HUES64 (cell line): ENCODE data around the gene HBS1L.

Experiments used
- H3K27ac ChIP-seq: 2 replicates; pipeline ENCODE4 v1.7.0; 2013; ENCODE audit warnings: low read depth, low read length, inconsistent platforms
- H3K27me3 ChIP-seq: 2 replicates; pipeline ENCODE4 v1.6.1; 2013; ENCODE audit warnings: mild to moderate bottlenecking, low read length; ENCODE audit not compliant: insufficient read depth
- H3K36me3 ChIP-seq: 2 replicates; pipeline ENCODE4 v1.6.1; 2013; ENCODE audit warnings: mild to moderate bottlenecking, low read length; ENCODE audit not compliant: insufficient read depth
- H3K4me1 ChIP-seq: 2 replicates; pipeline ENCODE4 v1.6.1; 2013; ENCODE audit warnings: mild to moderate bottlenecking, low read length, moderate library complexity; ENCODE audit not compliant: insufficient read depth
- H3K4me3 ChIP-seq: 2 replicates; pipeline ENCODE4 v1.5.1; 2013; ENCODE audit warnings: mild to moderate bottlenecking, low read length, moderate library complexity
- H3K9ac ChIP-seq: 2 replicates; pipeline ENCODE4 v1.6.1; 2013; ENCODE audit warnings: mild to moderate bottlenecking, low read depth, low read length
- H3K9me3 ChIP-seq: 2 replicates; pipeline ENCODE4 v1.6.1; 2013; ENCODE audit warnings: low read depth, low read length; ENCODE audit not compliant: insufficient read depth
- WGBS: fragments of 150-250, 120-280 bp; methylation state at CpG from one replicate; pipeline ENCODE4 v1.1.7; 2013; ENCODE audit warnings: missing lambda C conversion rate; 5-methylcytosine and 5-hydroxymethylcytosine counted together

Gene HBS1L

GRCh38 chr6:135013211-135013610 lies 41.4 kb downstream of the HBS1L start:
- H3K27ac ChIP-seq: no peak overlapping the region
- H3K4me1 ChIP-seq: no peaks in the 10 kb centered on the region; the same call in 1 of the 2 replicates
- H3K4me3 ChIP-seq: no peak overlapping the region
- WGBS: 98% methylated on average over 2 of the region's 3 CpGs
- no peaks in the 10 kb centered on the region; the same call in 1 of the 2 replicates for H3K36me3 ChIP-seq
- H3K9me3 ChIP-seq: no peaks in the 10 kb centered on the region
- no peak overlapping the region for H3K9ac ChIP-seq
- H3K27me3 ChIP-seq: no peaks in the 10 kb centered on the region

DNA sequence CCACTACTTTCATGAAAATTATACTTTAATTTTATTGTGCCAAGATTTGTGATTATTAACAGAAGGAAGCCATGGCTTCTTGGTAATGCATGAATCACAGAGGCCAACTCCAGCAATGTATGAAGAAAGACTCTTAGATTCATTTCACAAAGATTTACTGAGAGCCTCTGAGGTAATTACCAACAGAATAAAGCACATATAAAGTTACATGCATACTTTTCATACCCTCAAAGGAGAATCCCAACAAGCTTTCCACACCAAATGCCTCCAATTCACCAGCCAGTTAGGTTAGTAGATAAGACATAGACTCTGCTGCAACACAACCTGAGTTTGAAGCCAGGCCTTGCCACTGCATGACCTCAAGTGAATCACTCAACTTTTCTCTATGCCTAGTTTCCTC lies 41.9 kb downstream of the HBS1L start:
- Histone ChIP-seq H3K4me3 (no peak overlapping the region), H3K9me3 (no peaks in the 10 kb centered on the region), H3K9ac (no peak overlapping the region), H3K4me1 (no peaks in the 10 kb centered on the region; the same call in 1 of the 2 replicates), H3K36me3 (no peaks in the 10 kb centered on the region; the same call in 1 of the 2 replicates), H3K27ac (no peak overlapping the region), H3K27me3 (no peaks in the 10 kb centered on the region)

GRCh38 chr6:135012349-135012748 lies 42.3 kb downstream of the HBS1L start:
- H3K4me3 ChIP-seq: no peak overlapping the region
- no peaks in the 10 kb centered on the region; the same call in 1 of the 2 replicates for H3K4me1 ChIP-seq
- 95% methylated on average over 2 of the region's 2 CpGs for WGBS
- no peak overlapping the region for H3K27ac ChIP-seq
- no peaks in the 10 kb centered on the region; the same call in 1 of the 2 replicates for H3K36me3 ChIP-seq
- H3K9ac ChIP-seq: no peak overlapping the region
- no peaks in the 10 kb centered on the region for H3K27me3 ChIP-seq
- no peaks in the 10 kb centered on the region for H3K9me3 ChIP-seq

DNA sequence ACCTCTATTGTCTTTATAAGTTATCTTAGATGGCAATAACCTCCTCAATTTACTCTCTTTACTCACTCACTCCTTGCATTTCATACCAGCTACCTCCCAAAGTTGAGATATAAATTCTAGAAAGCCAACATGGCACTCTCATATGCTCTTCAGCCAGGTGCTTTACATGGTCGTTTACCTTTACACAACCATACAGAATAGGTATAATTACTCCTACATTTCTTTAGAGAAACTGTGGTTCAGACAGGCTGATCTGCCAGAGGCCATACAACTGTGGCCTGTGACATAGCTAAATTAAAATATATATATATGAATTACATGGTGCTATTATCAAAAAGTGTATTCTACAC lies 45.7 kb downstream of the HBS1L start:
- Histone ChIP-seq H3K4me3 (no peak overlapping the region), H3K36me3 (no peaks in the 10 kb centered on the region; the same call in 1 of the 2 replicates), H3K27me3 (no peaks in the 10 kb centered on the region), H3K4me1 (no peaks in the 10 kb centered on the region), H3K27ac (no peak overlapping the region), H3K9ac (no peak overlapping the region), H3K9me3 (no peaks in the 10 kb centered on the region)
- 92% methylated on average over 1 of the region's 1 CpG for WGBS

DNA sequence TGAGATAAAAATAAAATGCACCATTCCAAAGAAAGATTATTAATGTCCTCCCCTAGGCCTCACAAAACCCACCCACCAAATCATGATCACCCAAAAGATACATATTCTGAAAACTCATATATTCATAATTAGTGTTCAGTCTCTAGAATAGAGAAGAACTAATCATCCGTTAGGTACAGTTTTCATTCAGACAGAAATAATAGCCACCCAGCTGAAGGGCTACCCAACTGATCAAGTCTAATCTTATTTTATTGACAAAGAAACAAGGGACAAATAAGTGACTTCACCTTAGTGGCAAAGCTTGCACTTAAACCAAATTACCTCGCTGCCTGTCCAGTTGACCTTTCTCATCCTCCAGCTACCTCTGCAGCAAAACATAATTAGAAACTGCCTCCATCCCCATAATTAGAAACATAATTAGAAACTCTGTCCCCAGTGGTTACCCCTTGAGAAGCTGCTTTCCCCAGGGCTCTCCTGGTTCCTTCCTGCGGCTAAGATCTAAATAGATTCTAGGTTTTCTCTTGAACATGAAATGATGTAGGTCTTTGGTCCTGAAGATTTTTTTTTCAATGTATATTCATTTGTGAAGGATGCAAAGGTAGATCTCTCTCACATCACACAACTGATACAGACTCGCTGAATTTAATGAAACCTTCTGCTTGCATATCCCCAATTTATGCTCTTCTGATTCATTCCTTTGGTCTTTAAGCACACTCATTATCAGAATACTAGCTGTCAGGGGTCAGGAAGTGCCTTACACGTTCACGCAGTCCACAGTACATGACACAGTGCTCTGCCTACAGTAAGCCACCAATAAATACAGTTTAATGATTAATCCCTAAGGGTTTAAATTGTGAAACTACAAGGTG lies 46.3 kb downstream of the HBS1L start:
- Histone ChIP-seq H3K4me3 (no peak overlapping the region), H3K9ac (no peak overlapping the region)
- WGBS: 97% methylated on average over 6 of the region's 6 CpGs

DNA sequence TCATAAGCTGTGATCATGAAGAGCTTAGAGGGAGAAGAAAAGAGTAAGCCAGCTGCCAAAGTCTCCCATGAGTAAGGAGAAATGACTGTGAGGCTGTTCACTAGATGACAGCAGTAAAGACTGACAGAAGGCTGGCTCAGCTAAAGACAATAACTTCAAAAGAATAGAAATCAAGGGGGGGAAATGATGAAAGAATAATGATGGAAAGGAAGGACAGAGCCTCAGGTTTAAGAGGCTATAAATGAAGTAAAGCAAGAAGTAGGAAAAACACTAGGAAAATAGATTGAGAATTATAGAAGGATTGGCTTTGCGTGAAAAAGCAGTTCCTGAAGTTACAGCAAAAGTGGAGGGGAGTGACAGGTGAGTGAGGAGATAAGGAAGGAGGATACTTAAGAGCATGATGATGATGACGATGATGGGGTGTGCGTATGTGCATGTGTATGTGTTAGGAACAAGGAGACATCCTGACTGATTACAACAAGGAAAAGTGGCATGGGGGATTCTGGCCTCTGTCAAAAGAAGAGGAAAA lies 48.2 kb downstream of the HBS1L start:
- Histone ChIP-seq H3K36me3 (peaks cover 2% of the 10 kb centered on the region), H3K27me3 (no peaks in the 10 kb centered on the region), H3K27ac (no peak overlapping the region), H3K4me3 (no peak overlapping the region), H3K9me3 (no peaks in the 10 kb centered on the region), H3K4me1 (no peaks in the 10 kb centered on the region), H3K9ac (no peak overlapping the region)
- 93% methylated on average over 3 of the region's 3 CpGs for WGBS

More for the DNA sequence above, 46.3 kb downstream of the HBS1L start:
- Histone ChIP-seq H3K27me3 (no peaks in the 10 kb centered on the region), H3K9me3 (no peaks in the 10 kb centered on the region), H3K27ac (no peak overlapping the region), H3K4me1 (no peaks in the 10 kb centered on the region), H3K36me3 (no peaks in the 10 kb centered on the region; the same call in 1 of the 2 replicates)

DNA sequence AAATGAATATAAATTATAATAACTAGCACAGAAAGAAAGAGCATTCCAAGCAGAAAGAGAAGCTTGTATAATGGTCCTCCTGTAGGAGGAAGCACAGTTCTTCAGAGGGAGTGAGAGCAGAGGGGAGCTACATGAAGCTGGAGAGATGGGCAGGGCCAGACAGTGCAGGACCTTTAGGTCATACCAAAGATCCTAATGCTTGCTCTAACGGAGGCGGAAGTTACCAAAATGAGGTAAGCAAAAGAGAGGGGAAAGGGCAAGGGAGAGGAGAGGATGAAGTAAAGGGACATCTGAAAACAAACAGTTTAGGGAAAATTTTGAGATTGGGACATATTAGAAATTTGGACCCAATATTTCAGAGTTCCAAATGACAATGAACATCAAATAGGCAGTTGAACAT lies 50.2 kb downstream of the HBS1L start:
- H3K4me1 ChIP-seq: 0 out of 2 replicates have a peak, but pooled peaks cover 5% of the 10 kb centered on the region
- 93% methylated on average over 2 of the region's 2 CpGs for WGBS
- H3K27ac ChIP-seq: no peak overlapping the region
- no peak overlapping the region for H3K4me3 ChIP-seq
- no peaks in the 10 kb centered on the region for H3K27me3 ChIP-seq
- H3K9me3 ChIP-seq: no peaks in the 10 kb centered on the region
- H3K36me3 ChIP-seq: peaks cover 6% of the 10 kb centered on the region
- no peak overlapping the region; the same call in 1 of the 2 replicates for H3K9ac ChIP-seq

DNA sequence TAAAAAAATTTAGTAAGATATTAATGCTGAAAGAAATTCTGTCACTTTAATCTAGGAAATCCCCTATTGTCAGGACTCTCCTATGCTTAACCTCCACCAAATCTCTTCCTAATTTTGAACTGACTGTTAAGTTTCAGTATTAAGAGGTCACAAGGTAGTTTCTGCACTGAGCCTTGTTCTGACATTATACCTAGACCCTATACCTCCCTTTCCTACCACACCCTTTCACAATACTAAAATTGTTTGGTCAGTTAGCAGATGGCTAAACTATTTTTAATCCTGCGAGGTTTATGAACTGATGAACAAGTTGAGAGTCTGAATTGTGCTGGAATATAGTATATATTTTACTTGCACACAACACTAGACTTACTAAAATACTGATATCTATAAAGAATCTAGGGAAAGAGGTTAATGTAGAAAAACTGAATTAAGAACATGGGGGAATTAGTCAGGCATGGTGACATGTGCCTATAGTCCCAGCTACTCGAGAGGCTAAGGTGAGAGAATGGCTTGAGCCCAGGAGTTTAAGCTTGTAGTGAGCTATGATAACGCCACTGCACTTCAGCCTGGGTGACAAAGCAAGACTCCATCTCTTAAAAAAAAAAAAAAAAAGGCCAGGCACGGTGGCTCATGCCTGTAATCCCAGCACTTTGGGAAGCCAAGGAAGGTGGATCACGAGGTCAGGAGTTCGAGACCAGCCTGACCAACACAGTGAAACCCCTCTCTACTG lies 51.5 kb downstream of the HBS1L start:
- H3K9ac ChIP-seq: no peak overlapping the region
- H3K36me3 ChIP-seq: peaks cover 6% of the 10 kb centered on the region
- no peaks in the 10 kb centered on the region for H3K9me3 ChIP-seq
- H3K4me1 ChIP-seq: 0 out of 2 replicates have a peak, but pooled peaks cover 5% of the 10 kb centered on the region
- WGBS: 90% methylated on average over 5 of the region's 6 CpGs
- no peak overlapping the region for H3K4me3 ChIP-seq
- H3K27me3 ChIP-seq: no peaks in the 10 kb centered on the region
- H3K27ac ChIP-seq: no peak overlapping the region

DNA sequence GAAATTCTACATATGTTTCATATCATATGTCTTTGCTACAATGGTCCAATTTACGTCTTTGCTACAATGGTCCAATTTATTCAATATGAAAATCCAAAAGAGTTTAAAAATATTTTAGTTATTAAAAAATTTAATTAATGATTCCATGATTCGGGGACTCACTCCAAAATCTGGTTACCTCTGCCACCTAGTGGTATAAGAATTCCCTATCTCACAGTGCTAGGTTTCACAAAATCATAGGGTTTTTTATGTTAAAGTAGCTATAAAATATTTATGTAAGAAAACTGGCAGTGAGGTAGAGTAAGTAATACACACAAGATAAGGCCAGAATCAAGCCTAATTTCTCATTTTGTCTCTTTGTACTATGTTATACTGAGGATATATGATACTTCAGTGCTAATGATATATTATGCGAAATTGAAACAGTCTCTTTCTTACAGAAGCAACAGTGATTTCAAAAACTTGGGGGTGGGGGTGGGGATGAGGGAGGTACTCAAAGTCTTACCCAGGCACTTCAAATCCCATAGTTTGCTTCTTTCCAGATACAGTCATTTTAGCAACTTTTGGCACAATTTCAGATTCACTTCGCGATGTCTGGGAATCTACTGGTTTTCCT lies 52.3 kb downstream of the HBS1L start:
- Histone ChIP-seq H3K9me3 (no peaks in the 10 kb centered on the region), H3K36me3 (peaks cover 9% of the 10 kb centered on the region), H3K27me3 (no peaks in the 10 kb centered on the region), H3K9ac (no peak overlapping the region), H3K4me1 (0 out of 2 replicates have a peak, but pooled peaks cover 5% of the 10 kb centered on the region), H3K27ac (no peak overlapping the region), H3K4me3 (no peak overlapping the region)
- WGBS: 100% methylated on average over 1 of the region's 5 CpGs

GRCh38 chr6:134999107-134999506 lies 55.5 kb downstream of the HBS1L start:
- H3K27me3 ChIP-seq: no peaks in the 10 kb centered on the region
- H3K4me3 ChIP-seq: no peak overlapping the region
- WGBS: 87% methylated on average over 1 of the region's 1 CpG
- H3K9ac ChIP-seq: no peak overlapping the region
- no peaks in the 10 kb centered on the region for H3K9me3 ChIP-seq
- 0 out of 2 replicates have a peak, but pooled peaks cover 5% of the 10 kb centered on the region for H3K4me1 ChIP-seq
- H3K36me3 ChIP-seq: peaks cover 41% of the 10 kb centered on the region
- no peak overlapping the region for H3K27ac ChIP-seq
